Stimulated activated CD8-positive, alpha-beta memory T cell treated with anti-CD3 and anti-CD28 coated beads, Interleukin-15, amount 100 ng/mL, for 1 hour (primary cell): ENCODE results near the gene TUBG2.
"Not testable (repeated sequence)": the region's sequence is repeated elsewhere in the genome, so short reads cannot be mapped to it uniquely, and the experiment has no call there.

Source experiments
- DNase-seq: peaks from one replicate; pipeline ENCODE4 v3.0.0-alpha.2; 2020; ENCODE audit warnings: low read depth

TUBG2 gene

DNA sequence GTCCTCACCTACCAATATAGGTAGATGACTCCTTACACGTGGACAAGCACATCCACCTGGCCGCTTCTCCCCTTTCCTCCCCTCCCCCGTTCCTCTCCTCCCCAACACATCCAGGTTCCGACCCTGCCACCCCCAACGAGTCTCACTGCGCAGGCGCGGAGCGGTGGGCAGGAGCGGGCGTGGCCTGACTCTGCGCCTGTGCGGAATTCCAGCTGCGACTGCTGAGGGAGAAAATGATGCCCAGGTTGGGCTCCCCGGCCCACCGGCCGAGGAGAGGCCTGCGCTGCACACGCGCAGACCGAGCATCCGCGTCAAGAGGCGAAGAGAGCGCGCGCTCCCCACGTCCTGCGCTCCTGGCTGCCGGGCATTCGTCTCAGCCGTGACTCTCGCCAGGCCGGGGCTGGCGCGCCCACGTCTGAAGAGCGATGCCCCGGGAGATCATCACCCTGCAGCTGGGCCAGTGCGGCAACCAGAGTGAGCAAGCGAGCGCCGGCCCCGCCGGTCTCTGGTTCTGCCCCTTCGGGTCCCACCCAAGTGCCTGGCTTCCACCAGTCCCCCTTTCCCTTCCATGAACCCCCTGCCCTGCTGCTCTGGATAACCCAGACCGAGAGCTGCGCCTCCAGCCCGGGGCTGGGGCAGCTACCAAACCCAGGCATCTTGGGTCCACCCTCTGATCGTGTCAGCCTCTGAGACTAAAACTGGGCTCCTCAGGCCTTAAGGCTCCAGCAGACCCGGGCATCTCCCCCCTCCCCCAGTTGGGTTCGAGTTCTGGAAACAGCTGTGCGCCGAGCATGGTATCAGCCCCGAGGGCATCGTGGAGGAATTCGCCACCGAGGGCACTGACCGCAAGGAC is at the start of gene TUBG2:
TSS of gene TUBG2 (plus strand) at position 206 of the 853 bp plus-strand sequence. CDS start at position 426, 220 bp downstream.
- peak; percentile 42 for DNase-seq

- DNase-seq: not testable (repeated sequence)
Observed at GRCh38 chr17:42609814-42610801, 49.0 kb upstream of the TUBG2 start.

DNA sequence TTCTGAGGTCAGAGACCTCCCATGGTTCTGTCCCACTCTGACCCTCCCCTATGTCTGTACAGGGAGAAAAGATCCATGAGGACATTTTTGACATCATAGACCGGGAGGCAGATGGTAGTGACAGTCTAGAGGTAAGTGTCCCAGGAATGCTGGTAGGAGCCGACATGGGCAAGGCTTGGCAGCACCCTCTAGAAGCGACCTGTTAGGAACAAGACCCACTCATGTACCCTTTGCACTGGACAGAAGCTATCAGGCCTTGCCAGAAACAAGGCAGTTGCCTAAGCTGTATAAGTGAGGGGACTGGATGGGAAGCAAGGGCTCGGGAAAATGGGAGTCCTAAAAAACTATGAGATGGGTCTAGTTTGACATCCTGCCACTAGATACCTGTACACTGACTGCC is 47.1 kb upstream of the TUBG2 start:
- DNase-seq: no peak

- no peak for DNase-seq
Observed at GRCh38 chr17:42613699-42614295, 45.3 kb upstream of the TUBG2 start.

DNA sequence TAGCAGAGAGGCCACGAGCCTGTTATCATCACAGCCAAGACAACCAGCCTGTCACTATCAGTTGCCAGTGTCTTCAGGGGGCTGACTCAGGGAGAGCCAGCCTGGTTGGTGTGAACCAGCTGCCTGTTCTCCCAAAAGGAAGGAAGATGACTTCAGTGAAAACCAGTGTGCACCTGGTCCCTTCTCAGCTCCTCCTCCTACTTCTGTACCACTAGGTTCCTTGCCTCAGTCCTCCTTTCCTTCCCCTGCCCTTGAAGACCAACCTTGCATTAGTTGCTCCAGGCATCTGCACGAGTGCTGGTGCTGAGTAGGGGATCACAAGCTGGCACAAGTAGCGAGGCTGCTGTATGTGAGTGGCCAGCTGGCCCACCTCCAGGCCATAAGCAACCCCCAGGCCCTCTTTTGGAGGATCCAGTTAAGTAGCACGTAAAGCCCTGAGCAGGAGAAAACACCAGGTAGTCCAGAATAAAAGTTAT is 41.1 kb upstream of the TUBG2 start:
- no peak for DNase-seq

GRCh38 chr17:42618442-42619150 is 40.5 kb upstream of the TUBG2 start:
- no peak for DNase-seq

DNA sequence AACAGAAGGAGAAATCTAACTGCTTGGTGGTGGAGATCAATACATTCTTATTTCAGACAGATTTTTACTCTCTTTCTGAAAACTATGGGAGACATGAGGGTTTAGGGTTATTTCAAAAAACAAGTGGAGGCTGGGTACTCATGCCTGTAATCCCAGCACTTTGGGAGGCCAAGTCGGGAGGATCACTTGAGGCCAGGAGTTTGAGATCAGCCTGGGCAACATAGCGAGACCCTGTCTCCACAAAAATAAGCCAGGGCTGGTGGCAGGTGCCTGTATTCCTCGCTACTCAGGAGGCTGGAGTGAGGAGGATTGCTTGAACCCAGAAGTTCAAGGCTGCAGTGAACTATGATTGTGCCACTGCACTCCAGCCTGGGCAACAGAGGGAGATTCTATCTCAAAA is 37.1 kb upstream of the TUBG2 start:
- not testable (repeated sequence) for DNase-seq

DNA sequence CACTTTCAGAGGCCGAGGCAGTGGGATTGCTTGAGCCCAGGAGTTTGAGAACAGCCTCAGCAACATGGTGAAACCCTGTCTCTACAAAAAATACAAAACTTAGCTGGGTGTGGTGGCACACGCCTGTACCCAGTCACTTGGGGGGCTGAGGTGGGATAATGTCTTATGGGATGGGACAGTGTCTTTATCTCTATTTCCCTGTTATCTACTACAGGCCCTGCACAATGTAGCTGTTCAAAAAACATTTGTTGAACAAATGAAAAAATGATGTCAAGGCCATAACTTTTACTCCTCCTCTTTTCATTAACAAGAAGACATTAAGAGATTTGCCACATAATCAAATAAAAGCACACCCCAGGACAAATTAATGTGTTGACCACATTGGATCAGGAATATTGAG is 35.8 kb upstream of the TUBG2 start:
- no peak for DNase-seq

- DNase-seq: no peak
Observed at GRCh38 chr17:42623732-42624596, 35.1 kb upstream of the TUBG2 start.

DNA sequence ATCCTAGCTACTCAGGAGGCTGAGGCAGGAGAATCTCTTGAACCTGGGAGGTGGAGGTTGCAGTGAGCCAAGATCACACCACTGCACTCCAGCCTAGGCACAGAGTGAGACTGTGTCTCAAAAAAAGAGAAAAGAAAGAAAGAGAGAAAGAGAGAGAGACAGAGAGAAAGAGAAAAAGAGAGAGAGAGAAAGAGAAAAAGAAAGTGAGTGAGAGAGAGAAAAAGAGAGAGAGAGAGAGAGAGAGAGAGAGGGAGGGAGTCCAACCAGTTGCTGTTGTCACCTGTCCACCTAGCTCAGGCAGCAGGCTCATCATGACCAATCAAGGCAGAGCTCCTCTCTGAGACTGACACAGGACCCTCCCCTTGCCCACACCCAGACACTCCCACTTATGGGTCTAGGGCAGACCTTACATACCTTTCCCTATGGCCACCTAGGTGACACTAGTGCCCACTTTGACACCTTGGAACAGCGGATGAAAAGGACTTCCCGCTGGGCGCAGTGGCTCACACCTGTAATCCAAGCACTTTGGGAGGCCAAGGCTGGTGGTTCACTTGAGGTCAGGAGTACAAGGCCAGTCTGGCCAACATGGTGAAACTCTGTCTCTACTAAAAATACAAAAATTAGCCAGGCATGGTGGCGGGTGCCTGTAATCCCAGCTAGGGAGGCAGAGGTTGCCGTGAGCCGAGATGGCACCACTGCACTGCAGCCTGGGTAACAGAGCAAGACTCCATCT is 31.9 kb upstream of the TUBG2 start:
- not testable (repeated sequence) for DNase-seq

GRCh38 chr17:42629411-42630009 is 29.6 kb upstream of the TUBG2 start:
- DNase-seq: no peak

- no peak for DNase-seq
Observed at GRCh38 chr17:42632949-42633444, 26.1 kb upstream of the TUBG2 start.

- no peak for DNase-seq
Observed at GRCh38 chr17:42639525-42640113, 19.5 kb upstream of the TUBG2 start.

GRCh38 chr17:42640121-42640520 is 19.0 kb upstream of the TUBG2 start:
- no peak for DNase-seq

GRCh38 chr17:42642336-42642735 is 16.7 kb upstream of the TUBG2 start:
- DNase-seq: no peak

DNA sequence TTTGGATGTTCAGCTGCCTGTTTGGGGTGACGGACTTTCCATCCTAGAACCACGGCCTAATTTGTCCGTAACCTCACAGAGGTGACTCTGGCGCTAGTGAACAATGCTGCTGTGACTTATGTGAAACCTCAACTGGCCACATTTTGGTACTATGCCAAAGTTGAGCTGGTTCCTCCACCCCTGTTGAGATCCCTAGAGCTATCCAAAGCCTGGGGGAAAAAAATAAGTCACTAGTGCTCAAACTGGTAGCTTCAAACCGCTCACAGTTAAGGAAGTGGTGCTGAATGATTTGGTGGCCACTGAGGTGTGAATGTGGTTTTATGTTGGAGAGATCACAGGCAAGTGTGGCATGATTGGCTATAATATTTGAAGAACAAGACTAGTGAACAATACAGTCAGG is 11.3 kb upstream of the TUBG2 start:
- no peak for DNase-seq

- no peak for DNase-seq
Observed at GRCh38 chr17:42651392-42651791, 7.7 kb upstream of the TUBG2 start.

DNA sequence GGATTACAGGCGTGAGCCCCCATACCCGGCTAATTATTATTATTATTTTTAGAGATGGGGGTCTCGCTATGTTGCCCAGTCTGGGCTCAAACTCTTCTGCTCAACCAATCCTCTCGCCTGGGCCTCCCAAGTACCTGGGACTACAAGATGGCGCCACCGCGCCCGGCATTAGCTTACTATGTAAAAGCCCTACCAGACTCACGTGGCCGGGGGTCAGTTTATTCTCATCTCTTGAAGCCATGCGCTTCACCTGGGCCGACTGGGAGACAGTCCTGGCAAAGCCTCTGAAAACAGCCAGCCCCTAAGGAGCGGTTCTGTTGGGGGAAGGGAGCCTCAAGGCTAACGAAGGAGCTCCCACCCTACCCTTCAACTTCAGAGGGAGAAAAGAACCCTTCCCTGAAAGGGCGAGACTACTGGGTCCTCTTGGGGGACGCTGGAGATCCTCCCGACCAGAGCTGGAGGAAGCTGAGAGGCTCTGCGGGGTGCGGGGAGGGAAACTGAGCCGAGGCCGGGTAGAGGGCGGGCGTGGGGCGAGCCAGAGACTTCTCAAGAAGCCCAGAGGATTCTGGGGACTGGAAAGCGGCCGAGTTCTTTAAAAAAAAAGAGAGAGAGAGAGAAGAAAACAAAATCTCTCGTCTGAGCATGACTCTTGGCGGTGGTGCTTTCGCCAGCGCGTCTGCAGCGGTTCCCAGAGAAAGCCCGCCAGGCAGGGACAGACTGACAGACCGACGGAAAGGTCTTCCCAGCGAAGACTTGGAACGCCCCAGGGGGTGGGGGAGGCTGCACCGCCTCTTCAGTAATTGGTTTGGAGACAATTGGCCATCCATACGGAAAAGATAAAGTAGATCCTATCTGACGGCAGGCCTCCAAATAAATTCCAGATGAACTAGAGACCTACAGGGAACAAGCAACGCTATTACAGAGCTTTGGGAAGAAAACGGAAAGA is 5.6 kb upstream of the TUBG2 start:
- no peak for DNase-seq
